Osteocyte (in vitro differentiated cells): Measurements from ENCODE around the gene SMPDL3A. TPM values are rescaled to one million over a fixed set of nuclear protein-coding genes. Genes with fewer than 3 reads are reported as not detected.

Source experiments
- DNase-seq: peaks from one replicate; pipeline ENCODE4 v3.0.0; 2021; ENCODE audit warnings: mixed read lengths; ENCODE audit not compliant: unreplicated experiment; ENCODE audit errors: extremely low spot score
- H3K27ac Mint-ChIP-seq: one replicate; pipeline ENCODE4 v1.8.0; 2021; ENCODE audit warnings: mild to moderate bottlenecking, mixed read lengths; ENCODE audit not compliant: unreplicated experiment
- H3K27me3 Mint-ChIP-seq: one replicate; pipeline ENCODE4 v1.8.0; 2021; ENCODE audit warnings: mixed read lengths; ENCODE audit not compliant: unreplicated experiment
- H3K36me3 Mint-ChIP-seq: one replicate; pipeline ENCODE4 v1.8.0; 2021; ENCODE audit warnings: mixed read lengths; ENCODE audit not compliant: unreplicated experiment
- H3K4me1 Mint-ChIP-seq: one replicate; pipeline ENCODE4 v1.8.0; 2021; ENCODE audit warnings: mixed read lengths; ENCODE audit not compliant: unreplicated experiment
- H3K4me3 Mint-ChIP-seq: one replicate; pipeline ENCODE4 v1.8.0; 2021; ENCODE audit warnings: mild to moderate bottlenecking, moderate library complexity, mixed read lengths; ENCODE audit not compliant: unreplicated experiment
- H3K9me3 Mint-ChIP-seq: one replicate; pipeline ENCODE4 v1.8.0; 2021; ENCODE audit warnings: mixed read lengths; ENCODE audit not compliant: unreplicated experiment
- CTCF ChIP-seq: fragments of 200-600 bp; sonication (generic); IDR thresholded peaks from 2 replicates; pipeline ENCODE4 v1.5.0; 2021; ENCODE audit warnings: antibody characterized with exemption, mild to moderate bottlenecking, moderate library complexity
- total RNA-seq: library from RNA; stranded (reverse); gene quantifications from 2 replicates; pipeline ENCODE4 v1.2.1, GENCODE V29; 2021

The SMPDL3A gene
- total RNA-seq, 1 donor from 2014 or later: 14.6 TPM

DNA sequence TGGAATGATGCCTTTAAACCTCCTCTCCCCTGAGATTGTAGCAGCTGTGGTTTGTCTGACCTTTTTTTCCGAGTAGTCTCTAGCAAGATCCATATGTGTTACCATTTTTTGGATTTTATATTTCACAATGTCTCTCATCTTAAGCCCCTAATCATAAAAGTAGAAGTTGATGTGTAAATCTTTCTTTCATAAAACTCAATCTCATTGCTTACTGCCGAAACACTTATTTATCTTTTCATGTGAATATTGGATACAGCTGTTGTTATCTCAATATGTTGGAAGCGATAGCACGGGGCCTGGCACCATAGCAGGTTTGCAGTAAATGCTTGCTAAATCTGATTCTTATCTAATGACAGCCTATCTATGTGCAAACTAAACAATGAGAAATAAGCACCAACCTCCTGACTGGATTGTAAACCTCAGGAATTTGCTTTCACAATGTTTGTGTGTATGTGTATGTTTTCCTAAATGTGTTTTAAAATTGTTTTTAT lies 14.2 kb downstream of the SMPDL3A start:
- Mint-ChIP-seq H3K36me3 (peaks cover 13% of the 10 kb centered on the region), H3K4me3 (no peak overlapping the region), H3K4me1 (no peaks in the 10 kb centered on the region), H3K27me3 (no peaks in the 10 kb centered on the region), H3K27ac (no peak overlapping the region), H3K9me3 (no peaks in the 10 kb centered on the region)
- TF ChIP-seq CTCF: no peak
- DNase-seq: no peak

- no peaks in the 10 kb centered on the region for H3K4me1 Mint-ChIP-seq
- H3K36me3 Mint-ChIP-seq: peaks cover 18% of the 10 kb centered on the region
- H3K27ac Mint-ChIP-seq: no peak overlapping the region
- no peaks in the 10 kb centered on the region for H3K9me3 Mint-ChIP-seq
- no peaks in the 10 kb centered on the region for H3K27me3 Mint-ChIP-seq
- no peak for DNase-seq
- no peak overlapping the region for H3K4me3 Mint-ChIP-seq
- TF ChIP-seq CTCF: no peak
Observed at GRCh38 chr6:122804962-122805485, 16.0 kb downstream of the SMPDL3A start.

DNA sequence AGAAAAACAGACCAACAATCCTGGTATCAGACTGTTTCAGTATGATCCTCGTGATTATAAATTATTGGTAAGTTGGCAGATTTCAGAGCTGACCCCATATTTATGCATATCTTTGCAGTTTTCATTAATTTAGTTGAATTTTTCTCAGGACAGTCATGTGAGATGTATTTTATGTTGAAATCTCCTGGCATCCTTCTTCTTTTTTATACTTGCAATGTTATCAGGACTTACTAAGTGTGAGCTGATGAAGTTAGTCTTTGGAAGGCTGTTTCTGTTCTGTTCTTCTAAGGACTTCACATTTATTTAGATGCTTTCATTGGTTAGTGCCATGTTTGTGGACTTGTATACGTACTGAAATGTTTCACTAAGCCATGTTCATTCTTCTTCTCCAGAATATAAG lies 17.2 kb downstream of the SMPDL3A start:
- H3K4me3 Mint-ChIP-seq: no peak overlapping the region
- H3K27me3 Mint-ChIP-seq: no peaks in the 10 kb centered on the region
- no peaks in the 10 kb centered on the region for H3K4me1 Mint-ChIP-seq
- no peaks in the 10 kb centered on the region for H3K9me3 Mint-ChIP-seq
- DNase-seq: no peak
- TF ChIP-seq CTCF: no peak
- H3K27ac Mint-ChIP-seq: no peak overlapping the region
- peaks cover 21% of the 10 kb centered on the region for H3K36me3 Mint-ChIP-seq

GRCh38 chr6:122808121-122808885 lies 19.2 kb downstream of the SMPDL3A start:
- DNase-seq: no peak
- peaks cover 1% of the 10 kb centered on the region for H3K27me3 Mint-ChIP-seq
- no peak overlapping the region for H3K27ac Mint-ChIP-seq
- no peaks in the 10 kb centered on the region for H3K4me1 Mint-ChIP-seq
- no peaks in the 10 kb centered on the region for H3K9me3 Mint-ChIP-seq
- no peak overlapping the region for H3K4me3 Mint-ChIP-seq
- TF ChIP-seq CTCF: no peak
- H3K36me3 Mint-ChIP-seq: peaks cover 21% of the 10 kb centered on the region

GRCh38 chr6:122809001-122809400 lies 19.9 kb downstream of the SMPDL3A start:
- Mint-ChIP-seq H3K9me3 (no peaks in the 10 kb centered on the region), H3K4me3 (no peak overlapping the region), H3K36me3 (peaks cover 18% of the 10 kb centered on the region), H3K27ac (no peak overlapping the region), H3K4me1 (no peaks in the 10 kb centered on the region), H3K27me3 (peaks cover 4% of the 10 kb centered on the region)
- no peak for DNase-seq
- no peak for TF ChIP-seq CTCF
